HL-60 (cell line): ENCODE results near the gene ARHGAP21.

Source experiments
- DNase-seq, 2 experiments: peaks; one replicate each; pipeline ENCODE4 v3.0.0-alpha.2; 2010 to 2020; ENCODE audit warnings: low read depth in 1 of 2, low spot score in 1 of 2
- H3K27ac ChIP-seq: fragments of 250-450 bp; sonication (Bioruptor Pico); replicated peaks from 2 replicates; pipeline ENCODE4 v1.5.1; 2020; ENCODE audit warnings: mild to moderate bottlenecking, moderate library complexity
- H3K27me3 ChIP-seq: fragments of 250-450 bp; sonication (Bioruptor Pico); 2 replicates; pipeline ENCODE4 v1.5.1; 2021; ENCODE audit warnings: mild to moderate bottlenecking, moderate library complexity; ENCODE audit not compliant: insufficient read depth, poor library complexity, severe bottlenecking
- H3K4me3 ChIP-seq: replicated peaks from 2 replicates; pipeline ENCODE4 v1.5.1; 2011; ENCODE audit warnings: mild to moderate bottlenecking, control low read depth, low read length; ENCODE audit not compliant: insufficient read depth
- CTCF ChIP-seq: IDR thresholded peaks from one replicate; pipeline ENCODE4 v1.5.1; 2011; ENCODE audit warnings: low read length, control low read depth, inconsistent platforms; ENCODE audit not compliant: insufficient read depth
- GABPA ChIP-seq: IDR thresholded peaks from 2 replicates; pipeline ENCODE4 v1.6.1; 2012; ENCODE audit warnings: low read depth
- POLR2AphosphoS5 ChIP-seq: IDR thresholded peaks from 2 replicates; pipeline ENCODE4 v1.6.1; 2012; ENCODE audit warnings: low read depth
- REST ChIP-seq: IDR thresholded peaks from 2 replicates; pipeline ENCODE4 v1.6.1; 2012; ENCODE audit warnings: low read depth; ENCODE audit not compliant: insufficient replicate concordance
- SPI1 ChIP-seq: IDR thresholded peaks from 2 replicates; pipeline ENCODE4 v1.6.1; 2012; ENCODE audit warnings: low read depth, mild to moderate bottlenecking, borderline replicate concordance

Gene ARHGAP21

GRCh38 chr10:24723386-24723787 is 300 bp downstream of the ARHGAP21 start:
- Histone ChIP-seq H3K27me3 (no peaks in the 10 kb centered on the region), H3K4me3 (no peak overlapping the region), H3K27ac (no peak overlapping the region)
- TF ChIP-seq REST = no peak
- TF ChIP-seq CTCF = no peak
- no peak for TF ChIP-seq SPI1
- TF ChIP-seq POLR2AphosphoS5 = no peak
- no peak for TF ChIP-seq GABPA
- DNase-seq = no peak

GRCh38 chr10:24722676-24723385 is 856 bp downstream of the ARHGAP21 start:
- DNase-seq = no peak
- no peaks in the 10 kb centered on the region for H3K27me3 ChIP-seq
- TF ChIP-seq REST (no peak), SPI1 (no peak), CTCF (no peak), GABPA (no peak), POLR2AphosphoS5 (no peak)
- no peak overlapping the region for H3K27ac ChIP-seq
- no peak overlapping the region for H3K4me3 ChIP-seq

- no peaks in the 10 kb centered on the region for H3K27me3 ChIP-seq
- H3K4me3 ChIP-seq = no peak overlapping the region
- no peak for DNase-seq
- TF ChIP-seq GABPA (no peak), SPI1 (no peak), CTCF (no peak), REST (no peak), POLR2AphosphoS5 (no peak)
- no peak overlapping the region for H3K27ac ChIP-seq
Observed at GRCh38 chr10:24722131-24722675, 1.5 kb downstream of the ARHGAP21 start.
